Neural cell (in vitro differentiated cells): ENCODE measurements around the gene CXorf65. TPM values are rescaled to one million over a fixed set of nuclear protein-coding genes. Genes with fewer than 3 reads are reported as not detected.

ENCODE experiments used
- H2AFZ ChIP-seq: fragments of 200-600, 300-800 bp; sonication (generic), shearing (Covaris generic); 2 replicates; pipeline ENCODE4 v1.6.0; 2014; ENCODE audit warnings: low read depth, mild to moderate bottlenecking, antibody characterized with exemption, low read length, moderate library complexity
- H3F3A ChIP-seq: fragments of 200-600 bp; shearing (Covaris generic); 2 replicates; pipeline ENCODE4 v1.6.1; 2016; ENCODE audit warnings: mild to moderate bottlenecking, moderate library complexity, mixed read lengths, antibody characterized with exemption, low read length; ENCODE audit not compliant: insufficient read depth, poor library complexity, severe bottlenecking
- H3K27ac ChIP-seq: fragments of 200-600, 300-800 bp; sonication (generic), shearing (Covaris generic); 2 replicates; pipeline ENCODE4 v1.5.1; 2014; ENCODE audit warnings: mild to moderate bottlenecking, low read length, moderate library complexity
- H3K27me3 ChIP-seq: fragments of 300-800, 200-600 bp; sonication (generic), shearing (Covaris generic); 2 replicates; pipeline ENCODE4 v1.6.0; 2014; ENCODE audit warnings: mild to moderate bottlenecking, low read depth, low read length, moderate library complexity; ENCODE audit not compliant: insufficient read depth
- H3K36me3 ChIP-seq: fragments of 300-800, 200-600 bp; sonication (generic), shearing (Covaris generic); 2 replicates; pipeline ENCODE4 v1.5.1; 2014; ENCODE audit warnings: mild to moderate bottlenecking, antibody characterized with exemption, low read length, moderate library complexity; ENCODE audit not compliant: insufficient read depth
- H3K4me2 ChIP-seq: fragments of 300-800, 200-600 bp; sonication (generic), shearing (Covaris generic); 2 replicates; pipeline ENCODE4 v1.6.0; 2014; ENCODE audit warnings: mild to moderate bottlenecking, low read length
- H3K4me3 ChIP-seq: fragments of 300-800, 200-600 bp; sonication (generic), shearing (Covaris generic); 2 replicates; pipeline ENCODE4 v1.5.1; 2014; ENCODE audit warnings: mild to moderate bottlenecking, low read length, moderate library complexity
- H3K79me2 ChIP-seq: fragments of 200-600 bp; shearing (Covaris generic); replicated peaks from 2 replicates; pipeline ENCODE4 v1.6.0; 2014; ENCODE audit warnings: mild to moderate bottlenecking, low read length, moderate library complexity; ENCODE audit not compliant: insufficient read depth
- H3K9ac ChIP-seq: fragments of 300-800, 200-600 bp; sonication (generic), shearing (Covaris generic); 2 replicates; pipeline ENCODE4 v1.6.1; 2016; ENCODE audit warnings: mild to moderate bottlenecking, low read length, mixed read lengths
- H3K9me2 ChIP-seq: fragments of 200-600 bp; shearing (Covaris generic); 2 replicates; pipeline ENCODE4 v1.6.1; 2016; ENCODE audit warnings: mild to moderate bottlenecking, low read length, mixed read lengths; ENCODE audit not compliant: insufficient read depth
- H3K9me3 ChIP-seq: fragments of 200-600, 300-800 bp; sonication (generic), shearing (Covaris generic); 2 replicates; pipeline ENCODE4 v1.6.1; 2016; ENCODE audit warnings: mild to moderate bottlenecking, mixed run types, low read length, moderate library complexity, mixed read lengths
- H4K20me1 ChIP-seq: fragments of 200-600 bp; shearing (Covaris generic); 2 replicates; pipeline ENCODE4 v1.6.1; 2016; ENCODE audit warnings: mild to moderate bottlenecking, mixed run types; ENCODE audit not compliant: insufficient read depth
- EZH2 ChIP-seq: fragments of 200-600, 300-800 bp; shearing (Covaris generic), sonication (generic); IDR thresholded peaks from 2 replicates; pipeline ENCODE4 v1.6.1; 2014; ENCODE audit warnings: antibody characterized with exemption, low read length, borderline replicate concordance, mild to moderate bottlenecking; ENCODE audit not compliant: insufficient read depth, poor library complexity, severe bottlenecking
- MXI1 ChIP-seq: fragments of 450-650 bp; conservative IDR thresholded peaks from 2 replicates; pipeline ENCODE4 v1.6.1; 2014; ENCODE audit warnings: antibody characterized with exemption, mild to moderate bottlenecking; ENCODE audit not compliant: poor library complexity, severe bottlenecking
- POLR2AphosphoS5 ChIP-seq: IDR thresholded peaks from 2 replicates; pipeline ENCODE4 v1.6.1; 2012
- RAD21 ChIP-seq: fragments of 450-650 bp; conservative IDR thresholded peaks from 2 replicates; pipeline ENCODE4 v1.6.1; 2014; ENCODE audit warnings: antibody characterized with exemption, mild to moderate bottlenecking, moderate library complexity
- TAF1 ChIP-seq: IDR thresholded peaks from 2 replicates; pipeline ENCODE4 v1.6.1; 2012; ENCODE audit warnings: low read depth
- polyA plus RNA-seq: library from polyadenylated mRNA; depleted of rRNA; stranded (reverse); fragments of >200 nt; gene quantifications from 2 replicates; pipeline ENCODE4 v1.2.3, GENCODE V29; 2014
- TF ChIP-seq, protein P1 (sequence below): IDR thresholded peaks from 2 replicates; pipeline ENCODE4 v1.6.1; 2012; ENCODE audit warnings: borderline replicate concordance
- TF ChIP-seq, protein P2 (sequence below): fragments of 450-650 bp; IDR thresholded peaks from 2 replicates; pipeline ENCODE4 v1.5.1; 2014; ENCODE audit warnings: antibody characterized with exemption, mild to moderate bottlenecking, moderate library complexity; ENCODE audit not compliant: poor library complexity, severe bottlenecking

CXorf65 gene
- polyA plus RNA-seq, 1 donor from 2014 or later = not detected

DNA sequence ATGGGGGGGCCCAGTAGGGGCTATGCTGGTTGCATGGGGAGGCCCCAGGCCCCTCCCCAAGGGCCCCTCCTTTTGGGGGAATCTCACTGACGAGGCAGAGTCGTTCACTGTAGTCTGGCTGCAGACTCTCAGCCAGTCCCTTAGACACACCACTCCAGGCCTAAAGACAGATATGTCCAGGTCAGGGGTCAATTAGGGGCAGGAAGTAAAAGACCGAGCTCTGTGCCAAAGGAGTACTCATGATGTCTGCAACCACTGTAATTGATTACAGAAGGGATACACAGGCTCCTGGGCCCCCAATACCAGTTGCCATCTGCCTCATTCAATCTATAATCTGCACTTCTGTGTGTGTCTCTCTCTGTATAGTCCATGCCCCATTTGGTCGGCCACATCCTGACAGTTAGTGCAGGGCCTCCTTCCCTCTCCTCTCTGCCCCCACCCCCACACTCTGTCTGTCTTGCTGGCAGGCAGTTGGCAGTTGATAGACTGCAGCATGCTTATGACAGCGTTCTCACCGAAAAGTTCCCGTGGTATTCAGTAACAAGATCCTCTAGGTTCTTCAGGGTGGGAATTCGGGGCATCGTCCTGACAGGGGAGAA lies 1.3 kb upstream of the CXorf65 start:
- H3K4me2 ChIP-seq = no peak overlapping the region
- H3K9ac ChIP-seq = no peak overlapping the region
- no peaks in the 10 kb centered on the region for H3K9me2 ChIP-seq
- no peaks in the 10 kb centered on the region for H3K79me2 ChIP-seq
- no peaks in the 10 kb centered on the region for H3K9me3 ChIP-seq
- TF ChIP-seq, protein P1, sequence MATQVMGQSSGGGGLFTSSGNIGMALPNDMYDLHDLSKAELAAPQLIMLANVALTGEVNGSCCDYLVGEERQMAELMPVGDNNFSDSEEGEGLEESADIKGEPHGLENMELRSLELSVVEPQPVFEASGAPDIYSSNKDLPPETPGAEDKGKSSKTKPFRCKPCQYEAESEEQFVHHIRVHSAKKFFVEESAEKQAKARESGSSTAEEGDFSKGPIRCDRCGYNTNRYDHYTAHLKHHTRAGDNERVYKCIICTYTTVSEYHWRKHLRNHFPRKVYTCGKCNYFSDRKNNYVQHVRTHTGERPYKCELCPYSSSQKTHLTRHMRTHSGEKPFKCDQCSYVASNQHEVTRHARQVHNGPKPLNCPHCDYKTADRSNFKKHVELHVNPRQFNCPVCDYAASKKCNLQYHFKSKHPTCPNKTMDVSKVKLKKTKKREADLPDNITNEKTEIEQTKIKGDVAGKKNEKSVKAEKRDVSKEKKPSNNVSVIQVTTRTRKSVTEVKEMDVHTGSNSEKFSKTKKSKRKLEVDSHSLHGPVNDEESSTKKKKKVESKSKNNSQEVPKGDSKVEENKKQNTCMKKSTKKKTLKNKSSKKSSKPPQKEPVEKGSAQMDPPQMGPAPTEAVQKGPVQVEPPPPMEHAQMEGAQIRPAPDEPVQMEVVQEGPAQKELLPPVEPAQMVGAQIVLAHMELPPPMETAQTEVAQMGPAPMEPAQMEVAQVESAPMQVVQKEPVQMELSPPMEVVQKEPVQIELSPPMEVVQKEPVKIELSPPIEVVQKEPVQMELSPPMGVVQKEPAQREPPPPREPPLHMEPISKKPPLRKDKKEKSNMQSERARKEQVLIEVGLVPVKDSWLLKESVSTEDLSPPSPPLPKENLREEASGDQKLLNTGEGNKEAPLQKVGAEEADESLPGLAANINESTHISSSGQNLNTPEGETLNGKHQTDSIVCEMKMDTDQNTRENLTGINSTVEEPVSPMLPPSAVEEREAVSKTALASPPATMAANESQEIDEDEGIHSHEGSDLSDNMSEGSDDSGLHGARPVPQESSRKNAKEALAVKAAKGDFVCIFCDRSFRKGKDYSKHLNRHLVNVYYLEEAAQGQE = no peak
- TF ChIP-seq RAD21 (no peak), POLR2AphosphoS5 (no peak), EZH2 (no peak), TAF1 (no peak), MXI1 (no peak)
- TF ChIP-seq, protein P2, sequence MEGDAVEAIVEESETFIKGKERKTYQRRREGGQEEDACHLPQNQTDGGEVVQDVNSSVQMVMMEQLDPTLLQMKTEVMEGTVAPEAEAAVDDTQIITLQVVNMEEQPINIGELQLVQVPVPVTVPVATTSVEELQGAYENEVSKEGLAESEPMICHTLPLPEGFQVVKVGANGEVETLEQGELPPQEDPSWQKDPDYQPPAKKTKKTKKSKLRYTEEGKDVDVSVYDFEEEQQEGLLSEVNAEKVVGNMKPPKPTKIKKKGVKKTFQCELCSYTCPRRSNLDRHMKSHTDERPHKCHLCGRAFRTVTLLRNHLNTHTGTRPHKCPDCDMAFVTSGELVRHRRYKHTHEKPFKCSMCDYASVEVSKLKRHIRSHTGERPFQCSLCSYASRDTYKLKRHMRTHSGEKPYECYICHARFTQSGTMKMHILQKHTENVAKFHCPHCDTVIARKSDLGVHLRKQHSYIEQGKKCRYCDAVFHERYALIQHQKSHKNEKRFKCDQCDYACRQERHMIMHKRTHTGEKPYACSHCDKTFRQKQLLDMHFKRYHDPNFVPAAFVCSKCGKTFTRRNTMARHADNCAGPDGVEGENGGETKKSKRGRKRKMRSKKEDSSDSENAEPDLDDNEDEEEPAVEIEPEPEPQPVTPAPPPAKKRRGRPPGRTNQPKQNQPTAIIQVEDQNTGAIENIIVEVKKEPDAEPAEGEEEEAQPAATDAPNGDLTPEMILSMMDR = no peak
- H2AFZ ChIP-seq = no peak overlapping the region
- no peaks in the 10 kb centered on the region for H3F3A ChIP-seq
- H3K27ac ChIP-seq = no peak overlapping the region
- H3K4me3 ChIP-seq = no peak overlapping the region
- no peaks in the 10 kb centered on the region for H3K36me3 ChIP-seq
- H4K20me1 ChIP-seq = no peaks in the 10 kb centered on the region
- H3K27me3 ChIP-seq = no peaks in the 10 kb centered on the region

DNA sequence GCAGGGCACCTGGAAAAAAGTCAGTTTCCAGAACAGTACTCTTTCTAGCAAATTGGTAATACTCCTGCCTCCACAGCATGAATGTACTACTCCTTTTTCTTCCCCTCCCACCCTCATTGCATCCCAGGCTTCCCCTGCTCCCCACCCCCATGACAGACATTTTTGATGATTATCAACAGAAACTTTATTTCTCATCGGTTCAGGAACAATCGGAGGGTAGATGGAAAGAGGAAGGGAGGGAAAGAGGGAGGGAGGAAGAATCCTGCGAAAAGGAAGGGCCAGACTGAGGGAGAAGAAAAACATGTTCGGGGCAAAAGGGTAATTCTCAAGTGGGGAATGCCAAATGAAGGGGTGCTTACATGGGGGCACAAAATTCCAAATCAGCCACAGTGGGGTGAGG lies 705 bp upstream of the CXorf65 start:
- Histone ChIP-seq H4K20me1 (no peaks in the 10 kb centered on the region), H3K4me2 (no peak overlapping the region), H2AFZ (no peak overlapping the region), H3K9ac (no peak overlapping the region), H3K79me2 (no peaks in the 10 kb centered on the region), H3K4me3 (no peak overlapping the region), H3K9me2 (no peaks in the 10 kb centered on the region), H3K27ac (no peak overlapping the region), H3K27me3 (no peaks in the 10 kb centered on the region), H3K36me3 (no peaks in the 10 kb centered on the region), H3F3A (no peaks in the 10 kb centered on the region), H3K9me3 (no peaks in the 10 kb centered on the region)
- no peak for TF ChIP-seq EZH2
- TF ChIP-seq, protein P1 = no peak
- no peak for TF ChIP-seq MXI1
- TF ChIP-seq POLR2AphosphoS5 = no peak
